C1 segment of cervical spinal cord (tissue), 14 donors: Measurements from ENCODE around the gene SCMH1.

ENCODE experiments used
- DNase-seq, 14 donors: peaks; one replicate each; lab custom pipeline; 2025; lab: John Stamatoyannopoulos, UW

SCMH1 gene

DNA sequence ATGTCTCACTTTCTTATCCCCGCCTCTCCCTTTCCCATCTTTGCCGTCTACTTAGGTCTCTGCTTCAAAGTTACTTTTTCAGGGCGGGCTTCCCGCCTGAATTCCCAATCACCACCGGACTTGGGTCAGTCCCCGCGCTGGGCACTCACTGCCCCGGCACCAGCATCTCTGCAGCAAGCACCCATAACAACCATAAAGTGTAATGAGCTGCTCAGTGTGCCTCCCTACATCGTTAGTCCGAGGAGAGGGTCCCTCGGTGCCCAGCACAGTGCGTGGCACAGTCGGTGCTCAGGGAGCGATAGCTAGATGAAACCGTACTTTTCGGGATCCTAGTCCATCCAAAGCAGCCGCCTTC lies 263.2 kb downstream of the SCMH1 start:
- DNase-seq = peak in 1 of 14 donors; percentile 44

- DNase-seq = no peak
These were observed 264.4 kb downstream of the SCMH1 start for GRCh38 chr1:40977716-40978115.
